ENCODE data around the gene FTO.

GRCh38 chr16:53690771-53691170 lies 13.2 kb upstream of the FTO start:
- TF ChIP-seq POLR2AphosphoS5 (IDR thresholded peaks at IDR 0.05; ENCODE audit: low read depth, low read length) (no peak), SIN3A (IDR thresholded peaks at IDR 0.05; ENCODE audit: borderline replicate concordance, insufficient read depth, low read length) (no peak), FOXP2 (optimal IDR thresholded peaks at IDR 0.05; ENCODE audit: borderline replicate concordance, extremely low read depth, extremely low read length, insufficient read depth) (no peak), TAF1 (IDR thresholded peaks at IDR 0.05; ENCODE audit: borderline replicate concordance, insufficient read depth, low read length) (no peak), REST (IDR thresholded peaks at IDR 0.05; ENCODE audit: insufficient read depth in 1 of 2, low read depth in 2 of 2, low read length in 2 of 2) (no peak)

Data from PFSK-1 (cell line).